HG02981 (cell line): ENCODE measurements around the gene LACRT.

ENCODE experiments used
- ATAC-seq: cut with Tn5 transposase; IDR thresholded peaks from one replicate; pipeline ENCODE4 v1.9.1; 2021; ENCODE audit warnings: mild to moderate bottlenecking, moderate library complexity; ENCODE audit not compliant: unreplicated experiment

Gene LACRT

GRCh38 chr12:54603173-54603814, 31.4 kb downstream of the LACRT start:
- peak; percentile 94 for ATAC-seq

DNA sequence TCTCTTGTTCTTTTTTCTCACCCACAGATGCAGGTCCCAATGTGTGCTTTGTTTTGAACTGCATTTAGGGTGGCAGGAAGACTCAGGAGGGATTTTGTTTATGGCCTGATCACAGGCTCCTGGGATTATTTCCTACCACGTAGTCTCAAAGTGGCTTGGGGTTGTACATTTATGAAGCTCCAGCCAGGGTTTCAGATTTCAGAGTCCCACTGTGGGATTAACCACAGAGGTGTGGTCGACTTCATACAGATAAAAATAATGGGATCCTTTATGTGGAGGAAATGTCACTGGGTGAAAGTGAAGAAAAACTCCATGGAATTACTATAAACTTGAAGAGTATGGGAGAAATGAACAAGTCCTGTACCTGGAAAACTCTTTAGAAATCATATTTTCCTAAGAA, 32.0 kb downstream of the LACRT start:
- no peak for ATAC-seq

DNA sequence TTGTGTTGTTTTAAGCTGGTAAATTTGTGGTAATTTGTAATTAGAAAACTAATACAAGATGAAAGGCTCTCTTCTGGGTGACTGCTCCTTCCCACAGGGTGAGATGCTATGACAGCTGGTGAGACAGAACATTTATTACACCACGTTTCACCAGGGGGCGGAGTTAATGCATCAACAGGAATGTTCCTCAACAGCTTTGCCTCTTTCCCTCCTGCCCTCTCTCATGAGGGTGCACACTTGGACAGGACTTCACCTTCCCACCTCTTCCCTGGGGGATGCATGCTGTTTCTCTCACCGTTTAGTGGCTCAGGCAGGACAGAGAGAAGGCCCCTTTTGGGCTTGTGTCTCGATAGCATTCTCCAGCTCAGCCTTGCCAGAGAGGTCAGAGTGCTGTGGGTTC, 32.9 kb downstream of the LACRT start:
- no peak for ATAC-seq

DNA sequence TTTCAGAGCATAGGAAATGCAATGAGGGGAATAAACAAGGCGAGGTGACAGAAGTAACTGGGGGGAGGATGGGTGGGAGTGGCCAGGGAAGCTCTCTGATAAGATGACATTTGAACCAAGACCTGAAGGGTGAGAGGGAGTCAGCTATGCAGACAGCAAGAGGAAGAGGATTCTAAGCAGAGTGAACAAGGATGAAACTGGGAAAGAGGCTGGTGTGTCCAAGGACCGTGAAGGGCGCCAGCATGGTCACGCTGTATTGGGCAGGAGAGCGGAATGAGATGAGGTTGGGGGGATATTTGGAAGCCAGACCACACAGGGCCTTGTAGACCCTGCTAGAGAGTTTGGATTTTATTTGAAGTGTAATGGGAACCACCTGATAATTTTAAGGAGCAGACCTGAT, 35.7 kb downstream of the LACRT start:
- no peak for ATAC-seq

DNA sequence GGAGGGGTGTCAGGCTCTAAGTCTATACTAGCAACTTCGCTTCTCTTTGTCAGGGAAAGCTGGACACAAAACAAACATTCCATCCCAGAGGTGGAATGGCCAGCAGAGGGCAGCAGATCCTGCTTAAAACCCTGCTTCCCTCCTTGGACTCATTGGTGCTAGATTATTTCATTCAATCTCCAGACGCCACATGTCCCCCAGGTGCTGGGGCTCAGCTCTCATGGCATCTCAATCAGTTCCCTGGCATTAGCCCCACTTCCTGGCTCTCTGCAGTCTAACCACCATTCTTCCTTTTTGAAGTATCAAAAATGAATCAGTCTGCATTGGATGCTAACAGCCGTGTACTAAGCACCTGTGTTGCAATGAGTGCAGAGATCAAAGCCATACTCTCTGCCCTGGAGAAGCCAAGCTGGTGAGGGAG, 38.2 kb downstream of the LACRT start:
- ATAC-seq, result no peak

- ATAC-seq, result no peak
Measured at GRCh38 chr12:54595471-54595870, 39.2 kb downstream of the LACRT start.

GRCh38 chr12:54593725-54594124, 41.0 kb downstream of the LACRT start:
- ATAC-seq, result no peak

DNA sequence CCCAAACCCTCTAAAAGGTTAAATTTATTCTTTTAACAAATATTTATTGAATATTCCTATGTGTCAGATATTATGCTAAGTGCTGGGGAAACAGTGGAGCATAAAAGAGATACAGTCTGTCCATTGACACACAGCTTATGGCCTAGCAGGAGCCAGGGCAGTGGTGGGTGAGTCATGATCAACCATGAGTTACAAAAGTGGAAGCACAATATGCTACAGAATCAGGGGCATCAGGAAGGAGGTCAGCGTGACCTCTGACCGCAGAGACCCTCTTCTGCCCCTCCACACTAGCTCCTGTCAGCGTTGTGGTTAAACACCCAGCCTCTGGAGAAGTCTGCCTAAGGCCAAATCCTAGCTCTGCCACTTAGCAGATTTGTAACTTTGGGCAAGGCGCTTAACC, 41.6 kb downstream of the LACRT start:
- no peak for ATAC-seq

- ATAC-seq, result no peak
Measured at GRCh38 chr12:54592316-54592715, 42.4 kb downstream of the LACRT start.

DNA sequence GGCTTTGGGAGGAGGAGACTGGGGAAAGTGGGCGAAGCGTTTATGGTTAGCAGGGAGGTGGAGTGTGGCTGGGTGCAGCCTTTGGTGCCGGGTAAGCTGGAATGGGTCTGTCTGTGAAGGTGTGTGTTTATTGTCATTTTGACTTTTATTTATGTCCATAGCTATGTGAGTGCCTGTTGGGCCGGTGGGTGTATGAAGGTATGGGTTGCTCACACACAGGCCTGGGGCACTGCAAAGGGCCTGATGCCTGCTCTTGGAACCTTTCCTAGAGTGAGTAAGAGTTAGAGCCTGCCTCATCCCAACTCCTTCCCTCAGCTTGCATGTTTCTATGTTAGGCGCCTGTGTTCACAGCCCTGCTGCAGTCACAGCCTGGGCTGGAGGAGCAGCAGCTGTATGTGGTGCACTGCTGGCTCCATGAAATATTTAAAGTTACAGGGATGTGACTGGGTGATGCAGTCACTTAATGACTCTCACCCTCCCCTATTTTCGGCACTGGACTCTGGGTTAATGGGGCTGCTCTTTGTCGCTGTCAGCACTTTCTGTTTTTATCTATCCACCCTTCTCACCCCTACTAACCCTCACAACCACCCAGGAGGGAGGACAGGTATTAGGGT, 43.6 kb downstream of the LACRT start:
- ATAC-seq, result no peak

DNA sequence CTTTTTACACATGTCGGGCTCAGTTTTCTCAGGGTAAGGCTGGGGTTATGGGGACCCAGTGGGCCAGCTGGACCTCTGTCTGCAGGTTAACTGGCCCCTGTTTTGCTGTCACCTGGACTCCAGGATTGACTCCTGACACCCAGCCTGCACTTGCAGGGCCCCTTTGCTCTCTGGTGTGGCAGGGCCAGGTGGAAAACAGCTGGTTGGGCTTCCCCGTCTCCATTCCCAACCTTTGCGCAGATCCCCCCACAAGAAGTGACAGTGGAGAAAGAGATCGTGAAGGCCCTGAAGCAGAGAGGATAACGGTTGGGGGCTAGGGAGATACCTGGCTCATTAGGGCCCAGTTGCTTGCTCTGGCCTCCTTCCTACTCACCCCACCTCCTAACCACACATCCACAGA, 44.7 kb downstream of the LACRT start:
- no peak for ATAC-seq

DNA sequence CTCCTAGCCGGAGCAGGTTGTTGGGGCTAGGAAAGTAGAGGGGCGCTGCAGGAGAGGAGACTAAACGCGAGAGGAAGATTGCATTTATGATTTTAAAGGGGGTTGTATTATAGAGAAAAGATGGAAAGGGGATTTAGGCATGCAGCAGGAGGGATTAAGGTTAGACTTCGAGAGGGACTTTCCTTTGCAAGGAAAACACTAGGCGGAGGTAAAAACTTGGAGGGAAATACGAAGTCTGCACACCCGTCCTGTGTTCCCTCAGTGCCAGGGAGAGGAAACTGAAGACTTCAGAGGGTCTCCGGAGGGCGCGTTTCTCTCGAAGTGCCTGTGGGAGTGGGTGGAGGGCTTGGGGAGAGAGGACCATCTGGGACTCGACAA, 45.8 kb downstream of the LACRT start:
- no peak for ATAC-seq

DNA sequence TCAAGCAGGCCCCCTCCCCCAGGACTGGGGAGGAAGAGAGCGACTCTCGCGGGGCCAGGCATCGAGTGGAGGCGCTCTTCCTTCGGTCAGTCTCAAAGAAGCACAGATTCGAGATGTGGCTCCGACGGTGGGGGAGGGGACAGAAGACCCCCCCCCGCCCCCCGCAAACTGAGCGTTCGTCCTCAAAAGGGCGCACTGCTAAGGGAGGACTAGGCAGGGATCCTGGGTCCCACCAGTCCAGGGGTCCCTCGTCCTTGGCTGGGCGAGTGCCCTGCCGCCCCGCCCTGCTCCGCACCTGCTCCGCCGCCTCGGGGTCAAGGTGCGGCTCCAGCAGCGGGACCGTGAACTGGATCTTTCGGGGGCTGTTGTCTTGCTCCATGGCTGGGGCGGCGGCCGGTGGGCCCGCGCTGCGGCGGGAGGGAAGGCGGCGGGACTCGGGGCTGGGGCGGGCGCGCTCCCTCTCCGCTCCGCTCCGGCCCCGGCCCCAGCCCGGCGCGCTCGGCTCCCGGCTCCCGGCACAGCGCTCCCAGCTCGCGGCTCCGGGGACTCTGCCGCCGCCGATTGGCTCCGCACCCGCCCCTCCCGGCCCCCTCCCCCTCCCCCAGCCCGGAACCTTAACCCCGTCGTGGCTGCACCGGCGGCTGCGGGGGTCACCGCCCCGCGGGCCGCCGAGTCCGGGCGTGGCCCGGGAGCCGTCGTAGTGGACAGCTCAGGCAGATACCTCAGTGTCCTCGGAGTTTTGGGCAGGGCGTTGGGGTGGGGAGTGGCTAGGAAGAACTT, 46.4 kb downstream of the LACRT start, which contains the start of gene PPP1R1A:
Gene PPP1R1A, minus strand, starts transcription at position 550 of the 780 bp plus-strand sequence. Its CDS starts 171 bp downstream, at position 379.
- ATAC-seq, result no peak

DNA sequence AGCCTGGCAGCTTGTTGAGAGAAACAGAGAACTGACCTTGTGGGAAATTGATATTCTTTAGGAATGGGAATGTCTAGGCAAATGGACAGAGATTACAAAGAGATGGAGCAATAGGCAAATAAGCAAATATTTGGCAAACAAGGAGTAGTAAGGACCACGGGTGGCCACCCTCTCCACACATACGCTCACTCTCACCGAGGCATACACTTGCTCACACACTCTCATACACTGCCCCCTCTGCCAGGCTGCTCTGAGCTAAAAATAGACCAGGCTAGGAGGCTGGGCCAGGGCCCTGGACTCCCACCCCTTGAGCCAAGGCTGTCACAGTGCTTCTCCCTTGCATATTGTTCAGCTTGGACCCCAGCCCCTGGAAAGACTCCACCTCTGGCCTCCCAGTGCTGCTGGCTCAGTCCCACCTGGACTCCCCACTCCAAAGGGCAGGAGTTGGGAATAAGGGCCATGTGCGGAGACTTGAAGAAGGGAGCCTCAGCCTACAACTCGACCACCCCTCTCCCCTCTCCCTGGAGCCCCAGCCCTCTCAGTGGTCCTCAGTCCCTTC, 47.3 kb downstream of the LACRT start:
- no peak for ATAC-seq

GRCh38 chr12:54586620-54587019, 48.1 kb downstream of the LACRT start:
- no peak for ATAC-seq

- no peak for ATAC-seq
Measured at GRCh38 chr12:54585243-54585642, 49.5 kb downstream of the LACRT start.

DNA sequence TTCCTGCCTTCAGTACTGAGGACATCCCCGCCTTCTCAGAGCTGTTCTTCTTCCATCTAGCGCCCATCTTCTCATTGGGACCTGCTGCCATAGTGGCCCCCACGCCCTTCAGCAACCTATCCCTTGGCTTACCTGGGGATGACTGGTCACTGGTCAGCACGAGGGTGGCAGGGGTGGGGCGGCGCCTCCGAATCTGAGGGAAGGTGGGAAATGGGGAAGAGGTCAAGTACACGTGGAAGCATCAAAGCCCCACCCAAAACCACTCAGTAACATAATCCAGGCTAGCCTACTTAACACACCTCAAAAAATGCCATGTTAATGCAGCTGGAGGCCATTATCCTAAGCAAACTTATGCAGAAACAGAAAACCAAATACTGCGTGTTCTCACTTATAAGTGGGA, 50.6 kb downstream of the LACRT start:
- ATAC-seq, result no peak

DNA sequence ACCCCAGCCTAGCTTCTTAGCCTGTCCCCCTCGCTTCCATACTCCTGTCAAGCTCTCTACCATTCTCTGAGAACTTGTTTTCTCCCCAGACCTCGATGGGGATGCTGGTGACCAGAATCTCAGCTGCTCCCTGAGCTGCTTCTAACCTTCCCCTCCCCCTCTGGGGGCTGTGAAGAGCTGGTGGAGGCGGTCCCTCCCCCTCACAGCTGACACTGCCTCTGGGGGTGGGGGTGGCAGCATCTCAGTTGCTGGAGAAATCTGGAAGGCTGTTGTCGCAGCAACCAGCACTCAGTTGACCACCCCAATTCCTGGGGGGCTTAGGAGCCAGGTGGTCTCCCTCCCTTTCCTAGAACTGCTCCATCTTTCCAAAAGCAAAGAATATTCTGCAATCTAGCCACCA, 51.0 kb downstream of the LACRT start:
- ATAC-seq, result no peak

GRCh38 chr12:54581412-54581811, 53.3 kb downstream of the LACRT start:
- no peak for ATAC-seq
